HepG2 (cell line): ENCODE results near the gene PSMG3. TPM values are rescaled to one million over a fixed set of nuclear protein-coding genes. Genes with fewer than 3 reads are reported as not detected.

Experiments used
- ATF7 ChIP-seq, 2 experiments: fragments of 450-650 bp in 1 of 2; sonication (generic) in 1 of 2; formaldehyde crosslinking in 1 of 2; IDR thresholded peaks; 2 replicates each; pipeline versions ENCODE4 v1.4.0 to v1.6.1; 2016 to 2020; ENCODE audit warnings: antibody characterized with exemption in 1 of 2, mild to moderate bottlenecking in 1 of 2, missing genetic modification reagents in 1 of 2
- FOXP4 ChIP-seq: sonication (generic); formaldehyde crosslinking; IDR thresholded peaks from 2 replicates; pipeline ENCODE4 v1.4.0; 2020; ENCODE audit warnings: missing genetic modification reagents
- KAT8 ChIP-seq: IDR thresholded peaks from 2 replicates; pipeline ENCODE4 v1.6.1; 2016; ENCODE audit warnings: missing genetic modification reagents, missing compliant biosample characterization
- KLF9 ChIP-seq: IDR thresholded peaks from 2 replicates; pipeline ENCODE4 v1.6.1; 2016; ENCODE audit warnings: low read depth
- MXD1 ChIP-seq: sonication (generic); formaldehyde crosslinking; IDR thresholded peaks from 2 replicates; pipeline ENCODE4 v1.4.0; 2020; ENCODE audit warnings: mild to moderate bottlenecking, missing genetic modification reagents
- PLSCR1 ChIP-seq: sonication (generic); formaldehyde crosslinking; IDR thresholded peaks from 2 replicates; pipeline ENCODE4 v1.5.0; 2020; ENCODE audit warnings: missing genetic modification reagents, mild to moderate bottlenecking, borderline replicate concordance
- SMC3 ChIP-seq: IDR thresholded peaks from 2 replicates; pipeline ENCODE4 v1.6.1; 2011; ENCODE audit warnings: low read length, improper control_type of control experiment
- SRSF4 ChIP-seq: fragments of 200-400 bp; formaldehyde crosslinking; IDR thresholded peaks from one replicate; pipeline ENCODE4 v1.6.1; 2018; ENCODE audit warnings: mild to moderate bottlenecking, low read depth, low read length, moderate library complexity; ENCODE audit not compliant: poor library complexity, severe bottlenecking
- TAF15 ChIP-seq: fragments of 200-400 bp; formaldehyde crosslinking; IDR thresholded peaks from one replicate; pipeline ENCODE4 v1.6.1; 2018; ENCODE audit warnings: mild to moderate bottlenecking, low read depth, low read length; ENCODE audit not compliant: poor library complexity, severe bottlenecking
- TARDBP ChIP-seq: sonication (generic); formaldehyde crosslinking; IDR thresholded peaks from 2 replicates; pipeline ENCODE4 v1.8.0; 2022; ENCODE audit warnings: mild to moderate bottlenecking, missing genetic modification reagents
- TBL1XR1 ChIP-seq: fragments of 150-350 bp; IDR thresholded peaks from 2 replicates; pipeline ENCODE4 v1.6.1; 2014; ENCODE audit warnings: borderline replicate concordance, low read length; ENCODE audit not compliant: partially characterized antibody
- TCF7L2 ChIP-seq: IDR thresholded peaks from 2 replicates; pipeline ENCODE4 v1.6.1; 2011; ENCODE audit warnings: mild to moderate bottlenecking, low read depth, low read length, moderate library complexity
- ZEB1 ChIP-seq: IDR thresholded peaks from 2 replicates; pipeline ENCODE4 v1.6.1; 2012; ENCODE audit warnings: mild to moderate bottlenecking, low read depth, inconsistent platforms; ENCODE audit not compliant: insufficient replicate concordance
- ZFP36L1 ChIP-seq: sonication (generic); formaldehyde crosslinking; IDR thresholded peaks from 2 replicates; pipeline ENCODE4 v1.8.0; 2022; ENCODE audit warnings: mild to moderate bottlenecking, missing genetic modification reagents, moderate library complexity
- ZHX1 ChIP-seq: sonication (generic); formaldehyde crosslinking; IDR thresholded peaks from 2 replicates; pipeline ENCODE4 v1.8.1; 2022; ENCODE audit warnings: low read depth, mild to moderate bottlenecking, missing genetic modification reagents
- ZNF329 ChIP-seq: sonication (generic); formaldehyde crosslinking; IDR thresholded peaks from 2 replicates; pipeline ENCODE4 v1.9.0; 2021; ENCODE audit warnings: low read depth, mild to moderate bottlenecking, missing genetic modification reagents
- ZNF362 ChIP-seq: sonication (generic); formaldehyde crosslinking; IDR thresholded peaks from 2 replicates; pipeline ENCODE4 v1.4.0; 2020; ENCODE audit warnings: missing genetic modification reagents, mild to moderate bottlenecking, borderline replicate concordance
- ZNF577 ChIP-seq: sonication (generic); formaldehyde crosslinking; IDR thresholded peaks from 2 replicates; pipeline ENCODE4 v1.4.0; 2020; ENCODE audit warnings: mild to moderate bottlenecking, low read depth, missing genetic modification reagents, borderline replicate concordance
- ZNF720 ChIP-seq: sonication (generic); formaldehyde crosslinking; IDR thresholded peaks from 2 replicates; pipeline ENCODE4 v1.4.0; 2020; ENCODE audit warnings: missing genetic modification reagents
- ZNF83 ChIP-seq: sonication (generic); formaldehyde crosslinking; IDR thresholded peaks from 2 replicates; pipeline ENCODE4 v1.4.0; 2020; ENCODE audit warnings: missing genetic modification reagents, mild to moderate bottlenecking, borderline replicate concordance
- ZNF839 ChIP-seq: sonication (generic); formaldehyde crosslinking; IDR thresholded peaks from 2 replicates; pipeline ENCODE4 v1.4.0; 2020; ENCODE audit warnings: missing genetic modification reagents, mild to moderate bottlenecking, borderline replicate concordance
- ZSCAN20 ChIP-seq: sonication (generic); formaldehyde crosslinking; IDR thresholded peaks from 2 replicates; pipeline ENCODE4 v1.4.0; 2020; ENCODE audit warnings: missing genetic modification reagents, mild to moderate bottlenecking, borderline replicate concordance
- polyA plus RNA-seq, 8 experiments: library from polyadenylated mRNA; depleted of rRNA in 3 of 8; stranded (reverse) in 7 of 8; unstranded in 1 of 8; fragments of >200 nt; fragmentation: Illumina TruSeq in 4 of 8; extraction: Trizol in 4 of 8; gene quantifications; 2 replicates each; pipeline versions ENCODE4 v1.2.1 to v1.2.3, GENCODE V29; 2011 to 2016; ENCODE audit warnings: low read depth in 4 of 8, missing spikeins in 1 of 8, mixed read lengths in 1 of 8; ENCODE audit not compliant: insufficient read depth in 1 of 8
- total RNA-seq, 5 experiments: library from RNA; depleted of rRNA; stranded (reverse); fragments of >200 nt; fragmentation: Illumina TruSeq; extraction: Trizol; gene quantifications; 2 replicates each; pipeline ENCODE4 v1.2.3, GENCODE V29; 2016; ENCODE audit warnings: low read depth in 1 of 5

The PSMG3 gene
- total and polyA plus RNA-seq, 2 of the 13 experiments (the other 11 are each of a cell fraction or from before 2014, with no cell fraction given) = 29.6 to 48.4 TPM

- no peak for TF ChIP-seq TCF7L2
- TF ChIP-seq ZHX1 (CRISPR knock-in tag) = no peak
- TF ChIP-seq KLF9 (CRISPR knock-in tag) = no peak
- TF ChIP-seq FOXP4 (CRISPR knock-in tag) = no peak
- TF ChIP-seq KAT8 = no peak
- no peak for TF ChIP-seq ZNF839 (CRISPR knock-in tag)
- TF ChIP-seq TAF15 = no peak
- no peak for TF ChIP-seq SRSF4
- TF ChIP-seq ZNF362 (CRISPR knock-in tag) = no peak
- TF ChIP-seq ZEB1 = peak; percentile 24
- TF ChIP-seq ZSCAN20 = no peak
- no peak for TF ChIP-seq SMC3
- TF ChIP-seq ZFP36L1 (CRISPR knock-in tag) = 0 out of 2 replicates have a peak, but pooled peaks have one; percentile 65
- no peak for TF ChIP-seq TARDBP (CRISPR knock-in tag)
- no peak for TF ChIP-seq ZNF577
- TF ChIP-seq ZNF83 (CRISPR knock-in tag) = no peak
- no peak for TF ChIP-seq TBL1XR1
- TF ChIP-seq MXD1 (CRISPR knock-in tag) = peak; percentile 43; the same call in 1 of the 2 replicates
- no peak for TF ChIP-seq ZNF720
- TF ChIP-seq ATF7 (IDR thresholded peaks at IDR 0.05) = no peak
- no peak; the same call in 1 of the 2 replicates for TF ChIP-seq ATF7 (CRISPR knock-in tag; IDR thresholded peaks at IDR 0.05)
- TF ChIP-seq ZNF329 = no peak
- TF ChIP-seq PLSCR1 (CRISPR knock-in tag) = no peak
Observed at GRCh38 chr7:1555046-1555812, 14.6 kb downstream of the PSMG3 start (continued).
